NOMO-1 treated with dmso at 0.1 percent for 144 hours (cell line): ENCODE measurements around the gene POU6F2.
"Not testable (repeated sequence)": the region's sequence is repeated elsewhere in the genome, so short reads cannot be mapped to it uniquely, and the experiment has no call there.

Experiments used
- DNase-seq: peaks from one replicate; lab custom pipeline; 2025; ENCODE audit not compliant: unreplicated experiment; lab: John Stamatoyannopoulos, UW

POU6F2 gene

GRCh38 chr7:39342763-39343162 is 365.1 kb downstream of the POU6F2 start:
- DNase-seq, result no peak

- DNase-seq, result no peak
Measured at GRCh38 chr7:39349452-39350123, 371.9 kb downstream of the POU6F2 start.

- no peak for DNase-seq
Measured at GRCh38 chr7:39353615-39354376, 376.1 kb downstream of the POU6F2 start.

- no peak for DNase-seq
Measured at GRCh38 chr7:39355664-39356063, 378.0 kb downstream of the POU6F2 start.

- DNase-seq, result no peak
Measured at GRCh38 chr7:39356172-39356925, 378.6 kb downstream of the POU6F2 start.

GRCh38 chr7:39357648-39358047 is 379.9 kb downstream of the POU6F2 start:
- no peak for DNase-seq

GRCh38 chr7:39360038-39360437 is 382.3 kb downstream of the POU6F2 start:
- no peak for DNase-seq

- DNase-seq, result no peak
Measured at GRCh38 chr7:39360766-39361165, 383.1 kb downstream of the POU6F2 start.

- DNase-seq, result no peak
Measured at GRCh38 chr7:39365751-39366295, 388.1 kb downstream of the POU6F2 start.

GRCh38 chr7:39367451-39367850 is 389.7 kb downstream of the POU6F2 start:
- DNase-seq, result no peak

- DNase-seq, result no peak
Measured at GRCh38 chr7:39367943-39368342, 390.2 kb downstream of the POU6F2 start.

GRCh38 chr7:39372383-39372782 is 394.7 kb downstream of the POU6F2 start:
- DNase-seq, result no peak

GRCh38 chr7:39374436-39375040 is 396.8 kb downstream of the POU6F2 start:
- no peak for DNase-seq

- DNase-seq, result no peak
Measured at GRCh38 chr7:39375047-39375873, 397.6 kb downstream of the POU6F2 start.

GRCh38 chr7:39375874-39376190 is 398.1 kb downstream of the POU6F2 start:
- no peak for DNase-seq

- DNase-seq, result not testable (repeated sequence)
Measured at GRCh38 chr7:39376881-39377280, 399.2 kb downstream of the POU6F2 start.

GRCh38 chr7:39379416-39379815 is 401.7 kb downstream of the POU6F2 start:
- no peak for DNase-seq

- no peak for DNase-seq
Measured at GRCh38 chr7:39383136-39383535, 405.4 kb downstream of the POU6F2 start.

- DNase-seq, result no peak
Measured at GRCh38 chr7:39384386-39384785, 406.7 kb downstream of the POU6F2 start.

- no peak for DNase-seq
Measured at GRCh38 chr7:39386718-39387117, 409.0 kb downstream of the POU6F2 start.
